A673 (cell line): ENCODE measurements around the gene LIAS. TPM values are rescaled to one million over a fixed set of nuclear protein-coding genes. Genes with fewer than 3 reads are reported as not detected.

Experiments
- BruUV-seq: library from RNA; stranded (reverse); fragments of 400-500 nt; replicated peaks from 2 replicates; lab custom pipeline; 2021; lab: Mats Ljungman, UMichigan
- CTCF ChIA-PET: fragments of 300-600 bp; sonication (Branson Sonifier 250); formaldehyde crosslinking; loops from one replicate; lab custom pipeline; 2022; ENCODE audit warnings: antibody characterized with exemption; lab: Charles Lee
- POLR2A ChIA-PET: fragments of 300-600 bp; sonication (Branson Sonifier 250); formaldehyde crosslinking; loops from one replicate; lab custom pipeline; 2022; ENCODE audit warnings: antibody characterized with exemption; ENCODE audit not compliant: low non-redundant PET; lab: Charles Lee
- DNase-seq: peaks from one replicate; pipeline ENCODE4 v3.0.0-alpha.2; 2015; ENCODE audit warnings: low spot score
- H3K27ac ChIP-seq: fragments of 200-600 bp; sonication (generic); 2 replicates; pipeline ENCODE4 v1.5.1; 2016; ENCODE audit warnings: mixed run types, low read depth, mild to moderate bottlenecking, mixed read lengths, antibody characterized with exemption, low read length; ENCODE audit not compliant: poor library complexity, severe bottlenecking
- H3K27me3 ChIP-seq: fragments of 200-600 bp; sonication (generic); replicated peaks from 2 replicates; pipeline ENCODE4 v1.6.1; 2017; ENCODE audit warnings: mixed run types, low read depth, mild to moderate bottlenecking, mixed read lengths, antibody characterized with exemption, low read length; ENCODE audit not compliant: insufficient read depth, poor library complexity
- H3K36me3 ChIP-seq: fragments of 200-600 bp; sonication (generic); 2 replicates; pipeline ENCODE4 v1.6.1; 2016; ENCODE audit warnings: mixed run types, mild to moderate bottlenecking, mixed read lengths, antibody characterized with exemption, low read length; ENCODE audit not compliant: insufficient read depth, poor library complexity, severe bottlenecking
- H3K4me1 ChIP-seq: fragments of 200-600 bp; sonication (generic); 2 replicates; pipeline ENCODE4 v1.6.1; 2017; ENCODE audit warnings: mixed run types, mild to moderate bottlenecking, mixed read lengths, antibody characterized with exemption, low read length; ENCODE audit not compliant: insufficient read depth, poor library complexity, severe bottlenecking
- H3K4me3 ChIP-seq: fragments of 200-600 bp; sonication (generic); 2 replicates; pipeline ENCODE4 v1.5.1; 2016; ENCODE audit warnings: low read depth, mixed run types, mild to moderate bottlenecking, mixed read lengths, low read length; ENCODE audit not compliant: poor library complexity, severe bottlenecking
- H3K9me3 ChIP-seq: fragments of 200-600 bp; sonication (generic); 2 replicates; pipeline ENCODE4 v1.6.1; 2016; ENCODE audit warnings: mixed run types, low read depth, mild to moderate bottlenecking, mixed read lengths, antibody characterized with exemption, low read length; ENCODE audit not compliant: poor library complexity, severe bottlenecking
- EZH2 ChIP-seq: fragments of 200-600 bp; sonication (generic); IDR thresholded peaks from 2 replicates; pipeline ENCODE4 v1.6.1; 2017; ENCODE audit warnings: borderline replicate concordance, low read depth, mild to moderate bottlenecking, mixed read lengths, antibody characterized with exemption, low read length; ENCODE audit not compliant: poor library complexity, severe bottlenecking
- intact Hi-C: fragments of 100-400 bp; cut with micrococcal nuclease; formaldehyde crosslinking; loops from one replicate; pipeline ENCODE4 v1.10.0; 2022; ENCODE audit not compliant: unreplicated experiment
- total RNA-seq: library from RNA; stranded (reverse); gene quantifications from 2 replicates; pipeline ENCODE4 v1.2.3, GENCODE V29; 2021
- TF ChIP-seq, protein P1 (sequence below): fragments of 300-800, 200-600 bp; sonication (generic); conservative IDR thresholded peaks from 2 replicates; pipeline ENCODE4 v1.5.1; 2017; ENCODE audit warnings: low read depth, mild to moderate bottlenecking, antibody characterized with exemption, low read length, moderate library complexity, mixed read lengths

LIAS gene
- total RNA-seq, 1 experiment from 2014 or later: 19.1 TPM

DNA sequence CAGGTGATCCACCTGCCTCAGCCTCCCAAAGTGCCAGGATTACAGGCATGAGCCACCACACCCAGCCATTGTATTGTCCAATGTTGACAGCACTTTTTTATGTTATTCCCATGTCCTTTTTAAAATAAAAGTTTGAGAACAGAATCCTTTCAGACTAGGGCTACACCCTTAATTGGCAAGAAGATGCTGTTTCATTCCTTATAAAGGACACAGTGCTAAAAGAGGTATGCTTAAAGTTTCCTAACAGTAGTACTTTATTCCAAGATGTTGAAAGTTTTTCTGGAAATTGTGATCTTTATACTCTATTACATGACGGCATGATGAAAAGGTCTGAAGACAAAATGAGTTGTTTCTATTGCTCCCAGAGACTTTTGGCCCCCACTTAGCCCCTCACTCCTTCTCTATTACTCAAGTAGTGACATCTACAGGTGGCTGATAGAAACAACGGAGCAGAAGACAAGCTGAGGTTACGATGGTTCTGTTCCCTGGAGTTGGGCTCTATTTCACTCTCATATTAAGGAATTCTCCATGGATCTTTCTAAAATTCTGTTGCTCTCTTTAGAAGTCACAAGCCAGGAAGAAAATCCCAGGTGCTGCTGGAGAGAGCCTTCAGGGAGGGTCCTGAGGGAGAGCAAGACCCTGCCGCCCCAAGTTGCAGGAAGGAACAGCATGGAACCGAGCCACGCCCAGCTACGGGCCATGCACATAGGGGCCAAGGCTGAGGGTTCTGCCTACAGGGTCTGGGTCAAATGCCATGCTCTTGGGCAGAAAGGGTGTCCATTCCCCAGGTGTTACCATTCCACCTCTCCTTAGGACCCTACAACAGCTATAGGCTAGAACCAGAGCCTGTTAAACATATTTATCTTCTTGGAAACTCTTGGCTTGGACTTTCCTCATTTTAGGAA, 22.9 kb upstream of the LIAS start:
- Histone ChIP-seq H3K27ac (no peak overlapping the region), H3K36me3 (no peaks in the 10 kb centered on the region), H3K4me3 (no peak overlapping the region), H3K27me3 (no peaks in the 10 kb centered on the region), H3K9me3 (no peaks in the 10 kb centered on the region), H3K4me1 (no peaks in the 10 kb centered on the region)
- TF ChIP-seq, protein P1, sequence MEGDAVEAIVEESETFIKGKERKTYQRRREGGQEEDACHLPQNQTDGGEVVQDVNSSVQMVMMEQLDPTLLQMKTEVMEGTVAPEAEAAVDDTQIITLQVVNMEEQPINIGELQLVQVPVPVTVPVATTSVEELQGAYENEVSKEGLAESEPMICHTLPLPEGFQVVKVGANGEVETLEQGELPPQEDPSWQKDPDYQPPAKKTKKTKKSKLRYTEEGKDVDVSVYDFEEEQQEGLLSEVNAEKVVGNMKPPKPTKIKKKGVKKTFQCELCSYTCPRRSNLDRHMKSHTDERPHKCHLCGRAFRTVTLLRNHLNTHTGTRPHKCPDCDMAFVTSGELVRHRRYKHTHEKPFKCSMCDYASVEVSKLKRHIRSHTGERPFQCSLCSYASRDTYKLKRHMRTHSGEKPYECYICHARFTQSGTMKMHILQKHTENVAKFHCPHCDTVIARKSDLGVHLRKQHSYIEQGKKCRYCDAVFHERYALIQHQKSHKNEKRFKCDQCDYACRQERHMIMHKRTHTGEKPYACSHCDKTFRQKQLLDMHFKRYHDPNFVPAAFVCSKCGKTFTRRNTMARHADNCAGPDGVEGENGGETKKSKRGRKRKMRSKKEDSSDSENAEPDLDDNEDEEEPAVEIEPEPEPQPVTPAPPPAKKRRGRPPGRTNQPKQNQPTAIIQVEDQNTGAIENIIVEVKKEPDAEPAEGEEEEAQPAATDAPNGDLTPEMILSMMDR: peak; percentile 40; the same call in 1 of the 2 replicates
- no peak for TF ChIP-seq EZH2
- ChIA-PET POLR2A (no interaction called here), CTCF (no interaction called here)
- no TSS peak for BruUV-seq
- intact Hi-C loops: loop anchor here (10.0 kb wide), 1 partner anchor 531 kb away; no protein-coding TSS in a partner anchor
- DNase-seq: no peak

DNA sequence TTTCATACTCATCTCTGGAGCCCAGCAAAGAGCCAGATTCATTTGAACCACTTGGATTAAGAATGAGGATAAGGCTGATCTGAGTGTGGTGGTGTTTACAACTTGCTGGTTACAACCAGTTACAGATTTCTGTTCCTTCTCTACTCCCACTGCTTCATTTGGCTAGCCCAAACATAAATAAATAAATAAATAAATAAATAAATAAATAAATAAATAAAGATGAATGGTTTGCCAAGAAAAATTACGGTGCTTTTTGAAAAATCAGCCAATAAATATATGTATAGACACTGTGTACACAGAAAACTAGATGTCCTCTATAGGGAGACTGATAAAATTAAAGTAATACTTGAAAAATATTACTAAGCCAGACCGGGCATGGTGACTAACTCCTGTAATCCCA, 17.3 kb upstream of the LIAS start:
- TF ChIP-seq, protein P1: no peak
- no peak for TF ChIP-seq EZH2
- no peaks in the 10 kb centered on the region for H3K9me3 ChIP-seq
- POLR2A ChIA-PET: interaction anchor here (0.6 to 0.7 kb wide), 2 partner anchors 11 to 1561 kb away, joined by 3 to 8 read pairs; no protein-coding TSS in a partner anchor
- no peak for DNase-seq
- no peaks in the 10 kb centered on the region for H3K36me3 ChIP-seq
- CTCF ChIA-PET: no interaction called here
- H3K27me3 ChIP-seq: no peaks in the 10 kb centered on the region
- BruUV-seq: no TSS peak
- no peak overlapping the region for H3K27ac ChIP-seq
- H3K4me3 ChIP-seq: no peak overlapping the region
- intact Hi-C loops: no loop called here
- H3K4me1 ChIP-seq: no peaks in the 10 kb centered on the region

DNA sequence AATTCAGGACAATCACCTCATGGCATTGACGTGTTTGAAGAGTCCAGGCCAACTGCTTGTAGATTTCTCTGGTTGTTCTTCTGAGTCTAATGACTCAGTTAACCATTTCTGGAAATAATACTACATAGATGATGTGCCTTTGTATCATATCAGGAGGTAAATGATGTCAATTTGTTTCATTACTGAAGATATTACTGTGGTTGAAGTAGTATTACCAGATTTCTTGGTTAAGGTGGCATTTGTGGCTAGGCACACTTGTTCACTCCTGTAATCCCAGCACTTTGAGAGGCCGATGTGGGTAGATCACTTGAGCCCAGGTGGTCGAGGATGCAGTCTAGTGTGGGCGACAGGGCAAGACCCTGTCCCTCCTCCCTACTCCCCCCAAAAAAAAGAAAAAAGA, 15.9 kb upstream of the LIAS start:
- Histone ChIP-seq H3K4me1 (no peaks in the 10 kb centered on the region), H3K36me3 (no peaks in the 10 kb centered on the region), H3K27me3 (no peaks in the 10 kb centered on the region), H3K4me3 (no peak overlapping the region), H3K9me3 (no peaks in the 10 kb centered on the region), H3K27ac (no peak overlapping the region)
- POLR2A ChIA-PET: no interaction called here
- no peak for DNase-seq
- intact Hi-C loops: no loop called here
- CTCF ChIA-PET: no interaction called here
- TF ChIP-seq EZH2: no peak
- TF ChIP-seq, protein P1: no peak
- no TSS peak for BruUV-seq
